HL-60 (cell line): ENCODE results near the gene RPS8.
A peak's percentile ranks its signal among the peaks of the same experiment; 100 is the strongest.
"Not testable (repeated sequence)": the region's sequence is repeated elsewhere in the genome, so short reads cannot be mapped to it uniquely, and the experiment has no call there.

Source experiments
- DNase-seq, 2 experiments: peaks; one replicate each; pipeline ENCODE4 v3.0.0-alpha.2; 2010 to 2020; ENCODE audit warnings: low read depth in 1 of 2, low spot score in 1 of 2
- H3K27ac ChIP-seq: fragments of 250-450 bp; sonication (Bioruptor Pico); replicated peaks from 2 replicates; pipeline ENCODE4 v1.5.1; 2020; ENCODE audit warnings: mild to moderate bottlenecking, moderate library complexity
- H3K27me3 ChIP-seq: fragments of 250-450 bp; sonication (Bioruptor Pico); 2 replicates; pipeline ENCODE4 v1.5.1; 2021; ENCODE audit warnings: mild to moderate bottlenecking, moderate library complexity; ENCODE audit not compliant: insufficient read depth, poor library complexity, severe bottlenecking
- H3K4me3 ChIP-seq: replicated peaks from 2 replicates; pipeline ENCODE4 v1.5.1; 2011; ENCODE audit warnings: mild to moderate bottlenecking, control low read depth, low read length; ENCODE audit not compliant: insufficient read depth
- GABPA ChIP-seq: IDR thresholded peaks from 2 replicates; pipeline ENCODE4 v1.6.1; 2012; ENCODE audit warnings: low read depth
- POLR2AphosphoS5 ChIP-seq: IDR thresholded peaks from 2 replicates; pipeline ENCODE4 v1.6.1; 2012; ENCODE audit warnings: low read depth
- REST ChIP-seq: IDR thresholded peaks from 2 replicates; pipeline ENCODE4 v1.6.1; 2012; ENCODE audit warnings: low read depth; ENCODE audit not compliant: insufficient replicate concordance
- SPI1 ChIP-seq: IDR thresholded peaks from 2 replicates; pipeline ENCODE4 v1.6.1; 2012; ENCODE audit warnings: low read depth, mild to moderate bottlenecking, borderline replicate concordance
- TF ChIP-seq, protein P1 (sequence below): IDR thresholded peaks from one replicate; pipeline ENCODE4 v1.5.1; 2011; ENCODE audit warnings: low read length, control low read depth, inconsistent platforms; ENCODE audit not compliant: insufficient read depth

RPS8 gene

GRCh38 chr1:44811234-44811633 lies 35.9 kb downstream of the RPS8 start:
- DNase-seq = no peak
- no peak overlapping the region for H3K4me3 ChIP-seq
- TF ChIP-seq, protein P1, sequence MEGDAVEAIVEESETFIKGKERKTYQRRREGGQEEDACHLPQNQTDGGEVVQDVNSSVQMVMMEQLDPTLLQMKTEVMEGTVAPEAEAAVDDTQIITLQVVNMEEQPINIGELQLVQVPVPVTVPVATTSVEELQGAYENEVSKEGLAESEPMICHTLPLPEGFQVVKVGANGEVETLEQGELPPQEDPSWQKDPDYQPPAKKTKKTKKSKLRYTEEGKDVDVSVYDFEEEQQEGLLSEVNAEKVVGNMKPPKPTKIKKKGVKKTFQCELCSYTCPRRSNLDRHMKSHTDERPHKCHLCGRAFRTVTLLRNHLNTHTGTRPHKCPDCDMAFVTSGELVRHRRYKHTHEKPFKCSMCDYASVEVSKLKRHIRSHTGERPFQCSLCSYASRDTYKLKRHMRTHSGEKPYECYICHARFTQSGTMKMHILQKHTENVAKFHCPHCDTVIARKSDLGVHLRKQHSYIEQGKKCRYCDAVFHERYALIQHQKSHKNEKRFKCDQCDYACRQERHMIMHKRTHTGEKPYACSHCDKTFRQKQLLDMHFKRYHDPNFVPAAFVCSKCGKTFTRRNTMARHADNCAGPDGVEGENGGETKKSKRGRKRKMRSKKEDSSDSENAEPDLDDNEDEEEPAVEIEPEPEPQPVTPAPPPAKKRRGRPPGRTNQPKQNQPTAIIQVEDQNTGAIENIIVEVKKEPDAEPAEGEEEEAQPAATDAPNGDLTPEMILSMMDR = no peak
- TF ChIP-seq SPI1 = no peak
- H3K27me3 ChIP-seq = no peaks in the 10 kb centered on the region
- no peak overlapping the region for H3K27ac ChIP-seq

DNA sequence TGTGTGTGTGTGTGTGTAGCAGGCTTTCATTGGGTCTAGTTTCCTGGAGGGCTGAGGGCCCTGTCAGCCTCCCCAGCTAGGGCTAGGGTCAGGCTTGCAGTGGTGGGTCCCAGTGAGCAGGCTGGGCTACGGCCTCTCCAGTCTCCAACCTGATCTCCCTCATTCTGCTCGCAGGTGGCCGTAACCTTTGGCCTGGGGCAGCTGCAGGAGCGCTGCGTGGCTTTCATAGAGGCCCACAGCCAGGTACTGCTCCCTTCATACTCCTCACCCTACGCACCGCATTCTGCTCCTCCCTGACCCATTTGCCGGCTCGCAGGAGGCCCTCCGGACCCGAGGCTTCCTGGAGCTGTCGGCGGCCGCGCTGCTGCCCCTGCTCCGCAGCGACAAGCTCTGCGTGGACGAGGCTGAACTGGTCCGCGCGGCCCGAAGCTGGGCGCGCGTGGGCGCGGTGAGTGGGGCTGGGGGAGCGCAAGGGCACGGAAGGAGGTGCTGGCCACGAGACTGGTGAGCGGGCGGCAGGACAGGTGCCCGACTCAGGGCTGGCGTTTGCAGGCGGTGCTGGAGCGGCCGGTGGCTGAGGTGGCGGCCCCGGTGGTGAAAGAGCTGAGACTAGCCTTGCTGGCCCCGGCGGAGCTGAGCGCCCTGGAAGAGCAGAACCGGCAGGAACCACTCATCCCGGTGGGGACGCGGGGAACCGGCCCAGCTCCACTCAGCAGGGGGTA lies 37.6 kb downstream of the RPS8 start:
- H3K27me3 ChIP-seq = no peaks in the 10 kb centered on the region
- no peak overlapping the region; the same call in 1 of the 2 replicates for H3K27ac ChIP-seq
- peak overlapping the region; percentile 48 for H3K4me3 ChIP-seq
- no peak for DNase-seq
- TF ChIP-seq REST (no peak), GABPA (no peak), POLR2AphosphoS5 (no peak), SPI1 (no peak)
- TF ChIP-seq, protein P1 = no peak

DNA sequence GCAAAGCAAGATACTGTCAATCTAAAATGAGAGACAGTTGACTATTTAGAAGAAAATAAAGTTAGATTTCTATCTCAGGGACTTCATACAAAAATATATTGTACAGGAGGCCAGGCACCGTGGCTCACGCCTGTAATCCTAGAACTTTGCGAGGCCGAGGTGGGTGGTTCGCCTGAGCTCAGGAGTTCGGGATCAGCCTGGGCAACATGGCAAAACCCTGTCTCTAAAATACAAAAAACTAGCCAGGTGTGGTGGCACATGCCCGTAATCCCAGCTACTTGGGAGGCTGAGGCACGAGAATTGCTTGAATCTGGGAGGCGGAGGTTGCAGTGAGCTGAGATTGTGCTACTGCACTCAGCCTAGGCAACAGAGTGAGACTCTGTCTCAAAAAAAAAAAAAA lies 40.6 kb downstream of the RPS8 start:
- not testable (repeated sequence) for H3K27ac ChIP-seq

DNA sequence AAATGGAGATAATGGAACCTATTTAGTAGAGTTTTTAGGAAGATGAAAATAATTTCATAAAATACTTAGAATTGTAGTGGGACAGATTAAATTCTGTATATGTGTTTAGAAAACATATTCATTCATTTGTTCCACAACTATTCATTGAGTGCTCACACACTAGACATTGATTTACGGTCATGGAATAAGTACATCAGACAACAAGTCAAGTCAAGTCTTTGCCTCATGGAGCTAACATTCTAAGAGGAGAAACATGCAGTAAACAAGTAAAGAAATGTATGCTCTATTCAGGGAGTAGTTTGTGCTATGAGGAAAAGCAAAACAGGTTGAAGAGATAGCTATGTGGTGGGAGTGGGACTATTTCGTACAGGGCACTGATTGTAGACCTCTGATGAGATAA lies 42.0 kb downstream of the RPS8 start:
- TF ChIP-seq REST (no peak), POLR2AphosphoS5 (no peak), GABPA (no peak), SPI1 (no peak)
- TF ChIP-seq, protein P1 = no peak
- DNase-seq = no peak
- H3K27ac ChIP-seq = no peak overlapping the region
- no peak overlapping the region for H3K4me3 ChIP-seq
- H3K27me3 ChIP-seq = no peaks in the 10 kb centered on the region

More for the DNA sequence above, 40.6 kb downstream of the RPS8 start:
- H3K27me3 ChIP-seq, H3K4me3 ChIP-seq, DNase-seq: not testable (repeated sequence)
